ENCODE results near the gene LRRC53. TPM values are rescaled to one million over a fixed set of nuclear protein-coding genes. Genes with fewer than 3 reads are reported as not detected.

Gene LRRC53
- total and polyA plus RNA-seq, 2 of the 8 experiments (the other 6 are each of a cell fraction or from before 2014, with no cell fraction given) = not detected

GRCh38 chr1:74452035-74452434, 60.4 kb downstream of the LRRC53 start:
- H3K27me3 ChIP-seq (replicated peaks in 1 of 4; ENCODE audit: control insufficient read depth in 3 of 4, extremely low read depth in 1 of 4, insufficient read depth in 3 of 4, low read length in 3 of 4) = no peaks in the 10 kb centered on the region
- no peaks in the 10 kb centered on the region for H3K23me2 ChIP-seq (ENCODE audit: low read depth, low read length)
- no peak overlapping the region for H3K23ac ChIP-seq (ENCODE audit: insufficient read length)
- H2BK20ac ChIP-seq (ENCODE audit: low read length) = no peak overlapping the region
- H2BK120ac ChIP-seq (replicated peaks; ENCODE audit: low read depth, low read length) = no peak overlapping the region
- no peak overlapping the region for H3K4me2 ChIP-seq (ENCODE audit: insufficient read depth in 1 of 2, low read depth in 2 of 2, low read length in 2 of 2)
- H2BK12ac ChIP-seq (ENCODE audit: low read depth, low read length) = no peak overlapping the region
- no peak overlapping the region for H3K56ac ChIP-seq (replicated peaks; ENCODE audit: insufficient read length, low read depth, low read length)
- no peak overlapping the region for H2BK15ac ChIP-seq (ENCODE audit: low read length)
- H3K9ac ChIP-seq (replicated peaks in 1 of 4; ENCODE audit: extremely low read depth in 1 of 4, low read depth in 3 of 4, low read length in 3 of 4) = no peak overlapping the region
- no peak overlapping the region for H3K27ac ChIP-seq (ENCODE audit: low read depth, low read length)
- CTCF ChIA-PET (ENCODE audit: partially characterized antibody) = no interaction called here
- FAIRE-seq = no peak
- H2AFZ ChIP-seq (ENCODE audit: low read length) = no peak overlapping the region
- 0 out of 4 replicates have a peak, but pooled peaks cover 0 to 4% of the 10 kb centered on the region in 2 experiments for H3K9me3 ChIP-seq (ENCODE audit: insufficient read depth in 2 of 2, low read depth in 1 of 2, low read length in 1 of 2)
- no peak overlapping the region for H3K18ac ChIP-seq (ENCODE audit: extremely low read depth, low read length)
- no peak overlapping the region for H2BK5ac ChIP-seq (ENCODE audit: low read depth, low read length)
- WGBS, 2 experiments (ENCODE audit: extremely low coverage in 1 of 2, insufficient coverage in 1 of 2, insufficient read length in 1 of 2, insufficient replicate concordance in 2 of 2, low coverage in 1 of 2, low lambda C conversion rate in 2 of 2, missing lambda C conversion rate in 1 of 2) = 83% methylated on average over 1 of the region's 1 CpG; no CpG with 5 or more reads in 1 of the 2 experiments
- no peak overlapping the region for H3K4me3 ChIP-seq (ENCODE audit: extremely low read depth in 1 of 4, insufficient read depth in 2 of 4, low read depth in 3 of 4, low read length in 4 of 4)
- no peak overlapping the region for H4K5ac ChIP-seq (ENCODE audit: insufficient read length, low read depth, low read length)
- H3K4me1 ChIP-seq (replicated peaks in 1 of 4; ENCODE audit: control insufficient read depth in 3 of 4, insufficient read depth in 4 of 4, low read length in 3 of 4) = no peaks in the 10 kb centered on the region
- H3K79me2 ChIP-seq (ENCODE audit: control insufficient read depth in 1 of 2, insufficient read depth in 2 of 2, low read length in 2 of 2) = no peaks in the 10 kb centered on the region
- H4K20me1 ChIP-seq (replicated peaks in 1 of 2; ENCODE audit: control insufficient read depth in 1 of 2, insufficient read depth in 2 of 2, low read length in 2 of 2) = no peaks in the 10 kb centered on the region
- POLR2A ChIA-PET (ENCODE audit: partially characterized antibody) = no interaction called here
- H4K8ac ChIP-seq (ENCODE audit: extremely low read depth, insufficient read depth, low read length) = no peak overlapping the region
- no peak overlapping the region for H4K91ac ChIP-seq (replicated peaks; ENCODE audit: insufficient read length, low read length)
- DNase-seq (ENCODE audit: low read depth in 1 of 2, low spot score in 2 of 2) = no peak
- no peak overlapping the region for H2AK5ac ChIP-seq (ENCODE audit: low read depth, low read length)
- no peaks in the 10 kb centered on the region for H3K36me3 ChIP-seq (ENCODE audit: control insufficient read depth in 2 of 4, insufficient read depth in 4 of 4, low read length in 3 of 4)
- H3K79me1 ChIP-seq (ENCODE audit: low read depth, low read length) = no peaks in the 10 kb centered on the region
- no peak overlapping the region for H3K4ac ChIP-seq (replicated peaks; ENCODE audit: insufficient read length, low read depth, low read length)
- no peak overlapping the region for H3K14ac ChIP-seq (ENCODE audit: insufficient read length)
- no peak for TF ChIP-seq CHD1 (IDR thresholded peaks at IDR 0.05; ENCODE audit: low read depth, low read length)
- no peak for TF ChIP-seq NRF1 (IDR thresholded peaks at IDR 0.05; ENCODE audit: low read depth, low read length)
- TF ChIP-seq POU5F1 (IDR thresholded peaks at IDR 0.05; ENCODE audit: low read depth, low read length) = no peak
- no peak for TF ChIP-seq TAF1 (IDR thresholded peaks at IDR 0.05; ENCODE audit: low read depth, low read length)
- no peak for TF ChIP-seq POLR2AphosphoS5 (IDR thresholded peaks at IDR 0.05; ENCODE audit: low read depth, low read length)
- TF ChIP-seq RXRA (IDR thresholded peaks at IDR 0.05; ENCODE audit: insufficient read depth, low read depth, low read length) = no peak
- no peak for TF ChIP-seq NANOG (IDR thresholded peaks at IDR 0.05; ENCODE audit: insufficient read depth, low read depth, low read length, poor library complexity, severe bottlenecking)
- no peak for TF ChIP-seq JUND (IDR thresholded peaks at IDR 0.05; ENCODE audit: low read length)
- TF ChIP-seq KDM5A (IDR thresholded peaks at IDR 0.05; ENCODE audit: low read length) = no peak
- no peak for TF ChIP-seq EGR1 (IDR thresholded peaks at IDR 0.05; ENCODE audit: borderline replicate concordance, low read depth, low read length)
- no peak for TF ChIP-seq TBP (IDR thresholded peaks at IDR 0.05; ENCODE audit: low read depth, low read length)
- no peak for TF ChIP-seq PHF8 (conservative IDR thresholded peaks at IDR 0.05; ENCODE audit: low read depth, low read length)
- no peak for TF ChIP-seq RNF2 (IDR thresholded peaks at IDR 0.05; ENCODE audit: borderline replicate concordance, low read depth, low read length, missing control alignments, poor library complexity, severe bottlenecking)
- TF ChIP-seq SP1 (IDR thresholded peaks at IDR 0.05; ENCODE audit: low read depth, low read length) = no peak
- TF ChIP-seq RAD21 (IDR thresholded peaks at IDR 0.05 in 1 of 2, conservative IDR thresholded peaks at IDR 0.05 in 1 of 2; ENCODE audit: low read depth in 2 of 2, low read length in 2 of 2) = no peak
- TF ChIP-seq BRCA1 (IDR thresholded peaks at IDR 0.05; ENCODE audit: low read depth, low read length) = no peak

All from H1 (cell line).